Measurements from ENCODE around the gene MET.
"Not testable (repeated sequence)": the region's sequence is repeated elsewhere in the genome, so short reads cannot be mapped to it uniquely, and the experiment has no call there.

MET gene

DNA sequence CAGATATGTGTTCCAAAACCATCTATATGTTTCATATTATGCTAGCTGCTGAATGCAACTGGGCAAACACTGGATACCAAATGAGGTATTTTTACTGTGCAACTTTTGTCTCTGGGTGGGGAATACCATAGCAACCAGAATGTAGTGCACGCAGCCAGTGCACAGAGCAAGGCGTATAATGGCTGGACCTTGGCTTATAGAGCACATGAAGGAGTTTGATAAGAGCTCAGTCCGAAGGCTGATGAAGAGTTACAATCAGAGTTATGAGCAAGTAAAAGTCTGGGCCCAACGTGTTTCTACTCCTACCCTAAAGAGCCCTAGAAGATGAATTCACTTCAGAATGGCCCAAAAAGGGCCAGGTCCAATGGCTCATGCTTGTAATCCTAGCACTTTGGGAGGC, 82.2 kb downstream of the MET start:
- DNase-seq (ENCODE audit: low read depth) = no peak

DNA sequence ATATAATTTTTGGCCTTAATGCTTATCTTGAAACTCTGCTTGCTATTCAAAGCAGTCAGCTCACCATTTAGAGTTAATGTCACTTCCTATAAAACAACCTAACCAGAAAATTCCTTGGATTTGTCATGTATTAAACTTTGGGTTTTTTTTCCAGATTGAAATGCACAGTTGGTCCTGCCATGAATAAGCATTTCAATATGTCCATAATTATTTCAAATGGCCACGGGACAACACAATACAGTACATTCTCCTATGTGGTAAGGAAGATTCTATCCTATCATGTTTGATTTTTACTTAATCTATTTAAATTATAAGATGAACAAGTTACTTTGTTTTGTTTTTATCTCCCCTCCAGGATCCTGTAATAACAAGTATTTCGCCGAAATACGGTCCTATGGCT, 85.3 kb downstream of the MET start:
- DNase-seq (ENCODE audit: low read depth) = no peak

DNA sequence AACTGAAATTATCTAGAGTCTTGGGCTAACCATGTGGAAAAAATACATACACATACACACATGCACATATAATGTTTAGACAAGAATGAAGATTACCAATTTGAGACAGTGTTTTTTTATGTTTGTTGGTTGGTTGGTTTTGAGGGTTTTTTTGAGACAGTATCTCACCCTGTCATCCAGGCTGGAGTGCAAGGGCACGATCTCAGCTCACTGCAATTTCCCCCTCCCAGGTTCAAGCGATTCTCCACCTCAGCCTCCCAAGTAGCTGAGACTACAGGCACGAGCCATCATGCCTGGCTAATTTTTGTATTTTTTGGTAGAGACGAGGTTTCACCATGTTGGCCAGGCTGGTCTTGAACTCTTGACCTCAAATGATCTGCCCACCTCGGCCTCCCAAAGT, 87.6 kb downstream of the MET start:
- not testable (repeated sequence) for DNase-seq (ENCODE audit: low read depth)

DNA sequence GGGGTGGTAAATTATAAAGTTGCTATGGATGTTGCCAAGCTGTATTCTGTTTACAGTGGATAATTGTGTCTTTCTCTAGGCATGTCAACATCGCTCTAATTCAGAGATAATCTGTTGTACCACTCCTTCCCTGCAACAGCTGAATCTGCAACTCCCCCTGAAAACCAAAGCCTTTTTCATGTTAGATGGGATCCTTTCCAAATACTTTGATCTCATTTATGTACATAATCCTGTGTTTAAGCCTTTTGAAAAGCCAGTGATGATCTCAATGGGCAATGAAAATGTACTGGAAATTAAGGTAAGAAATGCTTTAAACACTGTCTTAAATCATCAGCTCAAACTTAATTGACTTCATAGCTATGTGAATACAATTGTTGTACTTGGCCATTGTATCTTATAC, 91.0 kb downstream of the MET start:
- DNase-seq (ENCODE audit: low read depth) = no peak

DNA sequence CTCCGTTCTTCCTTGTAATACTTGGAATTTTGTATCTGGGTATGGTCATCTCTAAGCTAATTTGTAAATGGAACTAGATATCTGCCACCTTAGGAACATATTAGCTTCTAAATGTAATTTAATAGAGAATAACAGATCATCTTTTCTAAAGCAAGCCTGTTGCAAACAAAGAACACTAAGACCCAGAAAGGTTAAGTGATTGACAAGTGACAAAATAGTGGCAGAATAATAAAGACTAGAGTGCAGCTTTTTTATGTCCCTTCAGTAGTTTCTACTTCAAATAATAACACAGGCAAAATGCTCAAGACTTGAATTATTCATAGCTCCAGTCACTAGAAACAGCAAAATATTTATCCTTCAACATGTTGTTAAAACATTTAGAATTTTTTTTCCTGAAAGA, 91.7 kb downstream of the MET start:
- DNase-seq (ENCODE audit: low read depth) = no peak

DNA sequence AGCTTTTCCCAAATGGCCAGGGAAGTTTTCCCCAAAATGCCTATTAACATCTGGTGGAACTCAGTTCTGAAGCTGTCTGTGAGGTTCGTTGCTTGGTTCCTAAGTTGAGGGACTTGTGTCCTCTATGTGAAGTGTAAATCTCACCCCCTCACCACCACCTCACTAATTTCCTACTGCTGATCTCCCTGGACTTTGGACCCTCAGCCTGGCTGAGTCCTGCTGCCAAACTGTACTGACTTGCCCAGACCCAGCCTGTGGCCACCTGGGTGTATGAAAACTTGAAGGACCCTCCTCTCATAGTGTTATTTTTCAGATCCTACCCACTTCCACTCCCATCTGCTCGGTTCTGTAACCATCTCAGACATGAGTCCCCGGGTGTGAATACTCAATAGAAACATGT, 94.9 kb downstream of the MET start:
- no peak for DNase-seq (ENCODE audit: low read depth)

DNA sequence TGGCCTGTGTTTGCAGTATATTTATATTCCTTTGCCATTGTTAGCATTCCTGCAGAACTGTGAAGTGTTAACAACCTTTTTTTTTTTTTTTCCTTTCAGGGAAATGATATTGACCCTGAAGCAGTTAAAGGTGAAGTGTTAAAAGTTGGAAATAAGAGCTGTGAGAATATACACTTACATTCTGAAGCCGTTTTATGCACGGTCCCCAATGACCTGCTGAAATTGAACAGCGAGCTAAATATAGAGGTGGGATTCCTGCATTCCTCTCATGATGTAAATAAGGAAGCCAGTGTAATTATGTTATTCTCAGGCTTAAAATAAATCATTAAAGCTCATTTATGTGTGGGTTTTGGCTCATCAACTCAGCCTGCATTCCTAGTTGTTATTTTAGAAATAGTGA, 97.5 kb downstream of the MET start:
- DNase-seq (ENCODE audit: low read depth) = no peak

DNA sequence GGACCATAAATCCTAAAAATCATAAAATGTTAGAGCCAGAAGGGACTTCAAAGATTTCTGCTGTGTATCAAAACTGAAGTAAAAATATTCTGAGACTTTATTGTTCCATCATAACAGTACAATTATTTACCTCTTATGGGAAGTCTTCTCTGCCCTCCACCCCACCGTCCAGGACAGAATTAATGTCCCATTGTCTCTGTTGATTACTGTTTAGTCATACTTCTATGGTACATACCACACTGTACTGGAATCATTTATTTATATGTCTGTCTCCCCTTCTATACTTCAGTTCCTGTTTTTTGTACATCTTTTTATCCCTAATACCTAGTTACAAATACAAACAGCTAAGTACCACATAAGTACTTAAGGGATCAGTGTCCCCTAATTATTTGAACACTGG, 98.9 kb downstream of the MET start:
- DNase-seq (ENCODE audit: low read depth) = no peak

DNA sequence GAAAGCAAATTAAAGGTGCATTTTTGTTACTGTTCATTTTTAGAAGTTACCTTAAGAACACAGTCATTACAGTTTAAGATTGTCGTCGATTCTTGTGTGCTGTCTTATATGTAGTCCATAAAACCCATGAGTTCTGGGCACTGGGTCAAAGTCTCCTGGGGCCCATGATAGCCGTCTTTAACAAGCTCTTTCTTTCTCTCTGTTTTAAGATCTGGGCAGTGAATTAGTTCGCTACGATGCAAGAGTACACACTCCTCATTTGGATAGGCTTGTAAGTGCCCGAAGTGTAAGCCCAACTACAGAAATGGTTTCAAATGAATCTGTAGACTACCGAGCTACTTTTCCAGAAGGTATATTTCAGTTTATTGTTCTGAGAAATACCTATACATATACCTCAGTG, 99.6 kb downstream of the MET start:
- no peak for DNase-seq (ENCODE audit: low read depth)

DNA sequence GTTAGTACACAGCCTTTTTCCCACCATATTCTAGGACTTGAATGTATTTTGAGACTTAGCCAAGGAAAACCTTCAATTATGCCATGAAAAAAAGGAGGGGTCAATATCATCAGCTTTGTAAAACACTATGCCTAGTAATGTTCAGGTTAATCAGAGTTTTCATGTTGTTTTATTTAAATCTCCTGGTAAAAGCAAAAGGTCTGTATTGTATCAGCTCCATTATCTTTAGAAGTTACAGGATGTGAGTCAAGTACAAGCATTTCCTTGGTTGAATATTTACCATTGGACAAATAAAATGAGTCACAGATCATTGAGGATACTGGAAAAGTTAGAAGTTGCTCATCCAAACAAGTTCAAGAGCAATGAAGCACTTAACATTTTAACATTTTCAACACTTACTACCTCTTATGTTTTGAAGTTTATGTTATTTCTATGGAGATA, 100.4 kb downstream of the MET start:
- DNase-seq (ENCODE audit: low read depth) = peak; percentile 41

DNA sequence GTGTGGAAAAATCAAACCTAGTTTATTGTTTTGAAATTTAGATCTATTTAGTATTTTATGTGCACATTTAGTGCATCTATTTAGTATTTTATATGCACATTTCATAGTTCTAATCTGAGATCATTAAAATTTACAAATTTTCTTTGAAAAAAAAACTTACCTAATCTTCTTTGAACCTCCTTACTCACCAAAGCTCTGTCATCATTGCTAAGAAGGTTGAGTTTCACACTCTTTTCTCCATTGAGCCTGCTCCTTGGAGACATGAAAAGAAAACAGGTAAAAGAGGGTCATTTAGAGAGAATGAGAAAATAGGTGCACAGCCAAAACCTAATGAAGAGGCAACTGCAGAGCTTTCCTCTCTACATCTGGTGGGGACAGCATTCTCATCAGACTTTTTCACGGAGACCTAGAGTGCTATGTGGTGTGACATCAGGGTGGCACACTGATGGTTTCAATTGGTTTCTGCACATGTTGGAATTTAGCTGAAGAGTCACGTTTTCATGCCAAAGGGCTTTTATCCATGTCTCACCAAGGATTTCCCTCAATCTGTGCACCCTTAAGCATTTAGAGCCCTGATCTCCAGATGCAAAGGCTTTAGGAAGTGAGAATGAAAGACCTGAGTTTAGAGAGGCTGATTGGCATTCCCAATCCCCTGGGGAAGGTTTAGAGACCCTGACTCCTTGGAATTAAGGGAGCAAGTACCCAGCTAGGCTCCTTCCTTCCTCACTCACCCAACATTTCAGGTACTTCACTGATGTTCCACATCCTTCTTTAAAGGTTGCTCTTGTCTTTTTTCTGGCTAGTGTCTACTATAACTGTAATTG, 101.1 kb downstream of the MET start:
- no peak for DNase-seq (ENCODE audit: low read depth)

DNA sequence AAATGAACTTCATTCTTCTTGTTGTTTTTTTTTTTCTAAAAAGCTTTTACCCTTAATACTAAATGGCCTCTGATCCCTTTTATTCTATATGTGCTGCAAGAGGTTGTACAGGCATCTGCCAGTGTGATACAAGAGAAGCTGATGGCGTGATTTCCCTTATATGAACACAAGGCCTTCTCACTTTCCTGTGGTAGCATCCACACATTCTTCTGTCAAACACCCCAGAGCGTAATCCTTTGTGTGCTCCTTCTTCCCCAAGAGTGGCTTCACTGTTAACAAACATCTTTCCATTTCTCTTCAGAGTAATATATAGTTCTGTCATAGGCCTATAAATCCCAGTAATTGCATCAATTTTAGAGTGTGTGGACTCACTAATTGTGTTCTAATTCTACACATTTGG, 104.0 kb downstream of the MET start:
- no peak for DNase-seq (ENCODE audit: low read depth)

DNA sequence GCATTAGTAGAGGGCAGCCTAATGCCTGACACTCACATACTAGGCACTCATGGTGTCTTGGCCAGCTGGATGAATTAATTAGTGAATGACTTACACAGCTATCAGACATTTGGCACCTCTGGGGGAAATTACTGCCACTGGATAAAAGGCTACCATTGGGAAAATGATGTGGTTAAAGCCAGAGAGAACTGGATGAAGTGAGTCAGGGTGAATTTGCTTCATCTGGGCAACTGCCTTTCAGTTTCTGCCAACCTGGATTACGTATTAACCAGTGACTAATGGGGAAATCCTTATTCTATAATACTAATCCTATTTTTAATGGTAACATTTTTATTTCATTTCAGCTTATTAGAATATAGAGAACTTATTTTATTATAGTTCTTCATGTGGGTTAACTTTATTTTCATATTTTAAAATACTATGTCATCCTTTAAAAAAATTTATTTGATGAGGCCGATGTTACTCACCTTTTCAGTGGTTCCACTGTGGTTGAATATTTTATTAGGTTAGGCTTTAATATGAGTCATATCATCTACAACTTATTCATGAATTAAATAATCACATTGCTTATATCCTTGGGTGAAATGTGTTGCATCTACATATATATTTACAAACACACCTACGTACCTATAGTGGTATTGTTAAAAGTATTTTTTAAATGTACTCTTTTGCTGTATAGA, 104.8 kb downstream of the MET start:
- peak; percentile 85 for DNase-seq (ENCODE audit: low read depth)

DNA sequence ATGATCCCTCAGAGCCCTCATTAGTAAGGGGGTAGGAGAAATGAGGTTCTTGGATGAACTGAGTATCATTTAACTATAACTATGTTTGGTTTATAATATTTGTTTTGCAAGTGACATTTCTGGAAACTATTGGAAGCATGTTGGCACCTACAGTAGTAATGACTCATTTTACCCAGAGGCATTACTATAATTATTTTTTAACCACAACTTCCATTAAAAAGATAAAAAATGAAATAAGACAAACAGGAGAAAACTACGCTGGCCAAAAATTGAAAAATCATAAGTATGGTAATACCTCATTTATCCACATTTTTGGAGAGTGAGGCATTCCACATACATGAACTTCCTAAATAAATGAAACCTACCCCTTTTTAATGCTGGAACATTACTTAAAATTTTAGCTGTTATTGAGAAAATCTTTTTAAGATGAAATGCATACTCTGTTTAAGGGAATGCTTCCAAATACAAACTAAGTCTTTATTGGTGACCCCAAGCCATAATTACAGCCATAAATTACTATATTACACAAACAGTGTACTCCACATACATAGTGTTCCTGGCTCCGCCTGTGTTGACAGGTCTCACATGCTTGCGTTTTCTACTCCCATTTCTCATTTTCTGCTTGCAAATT, 105.8 kb downstream of the MET start:
- DNase-seq (ENCODE audit: low read depth) = peak; percentile 75

DNA sequence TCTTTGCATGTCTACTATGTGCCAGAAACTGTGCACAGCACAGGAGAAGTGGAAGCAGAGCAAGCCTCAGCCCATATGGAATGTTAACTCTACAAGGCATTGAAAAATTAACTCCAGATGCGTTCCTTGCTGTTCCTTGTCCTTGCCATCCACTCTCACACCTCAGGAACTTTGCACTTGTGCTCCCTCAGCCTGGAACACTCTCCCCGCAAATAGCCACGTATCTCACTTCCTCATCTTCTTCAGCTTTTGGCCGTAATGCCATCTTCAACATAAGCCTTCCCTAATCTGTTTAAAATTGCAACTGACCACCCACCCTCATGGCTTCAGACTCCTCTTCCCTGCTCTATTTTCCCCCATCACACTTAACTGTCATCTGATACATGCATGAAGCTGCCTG, 107.2 kb downstream of the MET start:
- DNase-seq (ENCODE audit: low read depth) = no peak

DNA sequence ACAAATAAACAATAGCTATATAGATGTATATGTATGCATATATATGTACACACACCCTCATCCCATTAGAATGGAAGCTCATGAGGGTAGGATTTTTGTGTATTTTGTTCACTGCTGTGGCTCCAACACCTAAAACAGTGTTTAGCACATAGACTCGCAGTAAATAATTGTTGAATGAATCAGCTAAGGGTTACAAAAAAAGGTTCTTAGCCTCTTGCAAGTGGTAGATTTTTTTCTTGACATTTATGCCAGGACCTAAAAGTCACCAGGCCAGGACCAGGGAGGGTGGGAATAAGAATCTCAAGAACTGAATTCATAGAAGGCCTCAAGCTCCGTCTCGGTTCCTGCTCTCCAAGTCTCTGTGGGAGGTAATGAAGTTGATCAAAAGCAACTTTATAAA, 107.9 kb downstream of the MET start:
- DNase-seq (ENCODE audit: low read depth) = no peak

DNA sequence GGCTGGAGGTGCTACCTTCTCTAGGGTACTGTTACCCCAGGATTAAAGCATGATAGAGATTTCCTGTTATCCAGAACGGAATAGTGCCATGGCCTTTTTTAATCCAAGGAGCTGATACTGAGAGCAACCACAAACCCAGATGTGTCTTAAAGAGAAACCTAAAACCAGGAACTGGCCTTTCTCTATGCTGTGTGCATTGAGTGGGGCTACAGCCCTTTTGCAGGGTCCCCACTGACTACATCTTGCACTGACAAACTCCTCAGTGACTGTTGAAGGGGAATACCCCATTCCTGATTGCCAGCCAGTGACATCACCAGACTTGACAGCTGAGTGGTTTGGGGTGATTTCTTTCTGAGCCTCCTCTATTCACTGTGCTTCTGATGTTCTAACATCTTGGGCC, 108.5 kb downstream of the MET start:
- no peak for DNase-seq (ENCODE audit: low read depth)

DNA sequence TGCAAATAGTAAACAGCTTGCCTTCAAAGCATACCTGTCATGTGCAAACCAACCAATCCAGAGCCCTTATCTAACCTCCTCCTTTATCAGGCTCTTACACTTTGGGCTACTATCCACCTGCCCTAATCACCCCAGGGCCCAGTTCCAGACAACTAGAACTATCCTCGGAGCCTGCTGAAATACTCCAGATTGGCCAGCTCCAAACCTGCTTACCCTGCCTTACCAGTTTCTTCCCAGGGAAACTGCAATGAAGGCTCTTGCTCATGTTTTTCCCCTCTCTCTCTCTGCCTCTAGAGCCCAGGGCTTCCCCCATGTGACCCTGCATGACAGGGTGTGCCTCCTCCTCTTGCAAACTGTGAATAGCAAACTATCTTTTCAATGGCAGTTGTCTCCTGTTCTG, 109.0 kb downstream of the MET start:
- DNase-seq (ENCODE audit: low read depth) = no peak

DNA sequence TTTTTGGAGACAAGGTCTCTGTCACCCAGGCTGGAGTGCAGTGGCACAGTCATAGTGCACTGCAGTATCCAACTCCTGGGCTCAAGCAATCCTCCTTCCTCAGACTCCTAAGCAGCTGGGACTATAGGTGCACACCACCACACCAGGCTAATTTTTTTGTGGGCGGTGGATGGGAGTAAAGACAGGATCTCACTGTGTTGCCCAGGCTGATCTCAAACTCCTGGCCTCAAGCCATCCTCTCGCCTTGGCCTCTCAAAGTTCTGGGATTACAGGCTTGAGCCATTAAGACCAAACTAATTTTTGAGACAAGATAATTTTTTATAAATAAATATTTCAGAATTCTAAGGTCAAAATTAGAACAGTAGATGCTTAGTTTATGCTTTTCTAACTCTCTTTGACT, 109.6 kb downstream of the MET start:
- no peak for DNase-seq (ENCODE audit: low read depth)

DNA sequence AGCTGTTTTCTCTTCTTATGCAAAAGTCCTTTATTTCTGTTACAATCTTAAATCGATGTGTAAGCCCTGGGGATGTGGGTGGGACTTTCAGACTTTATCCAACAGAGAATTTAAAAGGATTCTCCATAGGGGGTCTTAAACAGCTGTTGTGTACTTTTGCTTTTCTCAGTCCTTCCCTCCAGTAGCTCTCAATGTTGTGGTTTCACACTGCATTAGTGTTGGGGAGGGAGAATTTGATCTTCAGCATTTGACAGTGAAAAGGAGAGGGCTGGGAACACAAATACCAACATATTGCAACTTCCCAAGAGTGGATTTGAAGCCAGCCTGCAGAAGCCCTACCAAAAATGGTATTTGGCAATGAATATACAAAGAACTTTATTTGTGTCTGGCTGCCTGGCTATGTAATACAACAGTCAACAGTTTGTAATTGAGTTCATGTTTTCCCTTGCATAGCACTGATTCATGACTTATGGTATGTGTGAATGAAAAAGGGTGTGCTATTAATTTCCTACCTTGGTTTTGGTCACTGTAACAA, 110.2 kb downstream of the MET start:
- DNase-seq (ENCODE audit: low read depth) = no peak

DNA sequence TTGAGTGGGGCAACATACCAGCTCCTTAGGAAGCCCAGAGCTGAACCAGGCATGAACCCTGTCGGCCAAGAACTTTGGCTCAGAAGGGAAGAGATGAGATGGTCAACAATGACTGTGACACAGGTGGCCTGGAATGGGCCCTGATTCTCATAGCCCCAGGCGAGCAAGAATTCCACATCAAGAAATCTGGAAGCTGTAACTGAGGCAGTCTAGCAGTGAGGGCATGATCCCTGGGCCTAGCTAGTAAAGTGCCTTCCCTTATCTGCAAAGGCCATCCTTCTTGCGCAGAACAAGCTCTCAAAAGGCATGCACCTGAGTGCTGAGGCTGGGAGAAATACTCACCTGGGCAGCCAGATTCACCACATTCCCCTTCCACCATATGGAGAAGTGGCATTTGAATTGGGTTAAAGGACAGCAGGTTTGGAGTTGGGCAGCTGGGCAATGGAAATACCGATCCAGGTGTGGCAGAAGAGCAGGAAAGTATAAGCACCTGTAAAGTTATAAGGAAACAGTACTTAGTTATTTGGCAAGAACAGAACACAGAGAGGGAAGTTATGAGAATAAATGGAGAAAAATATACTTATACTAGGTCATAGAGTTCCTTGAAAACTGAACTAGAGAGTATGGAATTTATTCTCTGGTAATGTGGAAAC, 111.8 kb downstream of the MET start:
- DNase-seq (ENCODE audit: low read depth) = no peak

DNA sequence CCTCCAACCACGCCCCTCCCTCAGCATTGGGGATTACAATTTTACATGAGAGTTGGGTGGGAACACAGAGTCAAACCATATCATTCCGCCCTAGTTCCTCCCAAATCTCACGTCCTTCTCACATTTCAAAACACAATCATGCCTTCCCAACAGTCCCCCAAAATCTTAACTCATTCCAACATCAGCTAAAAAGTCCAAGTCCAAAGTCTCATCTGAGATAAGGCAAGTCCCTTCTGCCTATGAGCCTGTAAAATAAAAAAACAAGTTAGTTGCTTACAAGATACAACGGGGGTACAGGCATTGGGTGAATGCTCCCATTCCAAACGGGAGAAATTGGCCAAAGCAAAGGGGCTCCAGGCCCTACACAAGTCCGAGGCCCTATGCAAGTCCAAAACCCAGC, 112.7 kb downstream of the MET start:
- DNase-seq (ENCODE audit: low read depth) = no peak

DNA sequence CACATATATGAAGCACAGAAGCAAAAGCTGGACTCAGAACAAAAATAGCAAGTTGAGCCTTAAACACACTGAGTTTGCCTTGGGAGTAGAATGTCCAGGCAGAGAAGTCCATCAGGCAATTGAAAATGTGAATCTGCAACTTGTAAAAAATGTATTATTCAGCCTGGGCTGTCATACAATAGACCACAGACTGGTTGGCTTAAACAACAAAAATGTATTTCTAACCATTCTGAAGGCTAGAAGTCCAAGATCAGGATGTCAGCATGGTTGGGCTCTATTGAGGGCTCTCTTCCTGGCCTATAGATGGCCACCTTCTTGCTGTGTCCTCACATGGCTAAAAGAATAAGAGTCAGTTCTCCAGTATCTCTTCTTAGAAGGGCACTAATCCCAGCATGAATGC, 113.8 kb downstream of the MET start:
- no peak for DNase-seq (ENCODE audit: low read depth)
